NAMALWA (cell line): Measurements from ENCODE around the gene ARSJ.
"Not testable (repeated sequence)": the region's sequence is repeated elsewhere in the genome, so short reads cannot be mapped to it uniquely, and the experiment has no call there.

Experiments
- DNase-seq: peaks from one replicate; pipeline ENCODE4 v3.0.0-alpha.2; 2015; ENCODE audit warnings: low spot score

The ARSJ gene

DNA sequence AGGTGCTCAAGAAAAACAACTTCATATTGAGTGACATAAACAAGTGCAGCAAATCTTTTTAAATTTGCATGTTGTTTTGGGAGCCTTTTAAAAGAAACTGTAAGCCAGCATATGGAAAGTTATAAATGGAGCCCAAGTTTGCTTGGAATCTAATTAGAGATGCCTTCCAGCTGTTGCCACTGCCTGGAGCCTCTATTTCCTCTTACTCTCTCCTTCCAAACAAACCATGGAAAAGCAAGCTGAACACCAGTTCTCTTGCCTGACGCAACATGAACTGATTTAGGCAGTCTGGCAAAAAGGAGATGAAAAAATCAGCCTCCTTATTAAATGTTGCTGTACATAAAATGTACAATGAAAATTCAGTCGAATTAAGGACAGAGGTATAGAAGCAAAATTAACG lies 21.5 kb downstream of the ARSJ start:
- DNase-seq, result no peak

DNA sequence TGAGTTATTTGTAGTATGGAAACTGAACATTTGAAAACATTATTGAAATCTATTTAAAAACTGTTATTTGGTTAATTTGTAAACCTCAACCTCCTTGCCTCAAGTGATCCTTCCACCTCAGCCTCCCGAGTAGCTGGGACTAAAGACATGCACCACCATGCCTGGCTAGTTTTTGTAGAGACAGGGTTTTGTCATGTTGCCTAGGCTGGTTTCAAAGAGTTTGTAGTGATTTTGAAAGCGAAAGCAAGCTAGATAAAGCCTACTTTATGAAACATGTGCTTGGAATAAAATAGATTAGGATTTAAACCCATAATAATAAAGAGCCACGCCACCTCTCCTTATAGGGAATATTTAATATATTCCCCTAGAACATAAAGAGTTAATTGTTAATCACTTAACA lies 23.5 kb downstream of the ARSJ start:
- no peak for DNase-seq

DNA sequence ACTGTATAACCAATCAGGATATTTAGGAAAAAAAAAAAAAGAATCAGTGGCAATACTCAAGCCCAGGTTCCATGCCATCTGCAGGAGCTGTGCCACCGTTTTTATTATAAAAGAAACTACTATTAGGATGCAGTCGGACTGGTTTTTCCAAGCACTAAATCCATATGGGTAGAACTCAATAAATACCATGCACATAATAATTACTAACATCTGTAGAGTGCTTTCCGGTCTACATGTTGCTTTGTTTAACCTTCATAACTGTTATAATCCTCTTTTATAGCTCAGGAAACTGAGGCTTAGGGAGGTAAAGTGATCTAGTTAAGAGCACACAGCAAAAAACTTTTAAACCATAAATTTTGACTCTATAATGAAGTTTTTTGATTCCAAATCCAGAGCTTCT lies 24.0 kb downstream of the ARSJ start:
- no peak for DNase-seq

DNA sequence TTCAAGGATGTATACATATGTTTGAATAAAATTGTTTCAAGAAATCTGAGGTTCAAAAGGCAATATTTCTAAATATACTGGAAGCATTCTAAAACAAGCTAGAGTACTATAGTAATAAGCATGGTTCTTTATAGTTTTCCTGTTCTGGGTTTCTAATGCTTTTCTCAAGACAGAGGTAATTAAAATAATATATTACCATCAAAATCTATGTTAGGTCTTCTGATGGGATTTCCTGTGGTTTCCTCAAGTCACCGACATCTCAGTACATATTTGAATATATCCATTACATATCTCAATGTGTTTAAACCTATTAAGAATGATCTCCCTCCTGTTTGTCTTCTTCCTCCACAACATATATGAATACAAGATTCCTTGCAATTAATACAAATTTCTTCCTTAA lies 25.6 kb downstream of the ARSJ start:
- DNase-seq, result no peak

DNA sequence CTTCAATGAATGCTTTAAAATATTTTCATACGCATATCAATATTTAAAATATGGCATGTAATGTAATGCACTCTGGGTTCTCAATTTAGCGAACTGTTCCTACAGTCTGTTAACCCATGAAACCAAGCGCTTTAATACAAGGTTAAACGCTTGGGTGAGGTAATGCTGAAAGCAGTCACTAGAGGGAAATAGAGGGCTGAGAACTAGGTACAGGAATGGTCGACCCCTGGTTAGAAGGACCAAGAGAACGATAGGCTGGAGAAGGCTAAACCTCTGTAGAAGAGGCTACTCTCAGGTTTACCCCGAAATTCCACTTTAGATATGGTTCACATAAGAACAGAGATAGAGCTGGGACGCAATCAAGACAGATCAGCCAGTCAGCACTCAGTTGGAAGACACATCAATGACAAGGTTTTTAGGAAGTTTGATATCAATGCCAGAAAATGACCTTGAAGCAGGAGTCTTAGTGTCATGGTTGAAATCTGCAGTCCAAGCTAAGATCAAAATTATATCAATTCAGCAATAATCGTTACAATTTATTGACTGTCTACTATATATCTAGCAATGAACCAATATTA lies 26.9 kb downstream of the ARSJ start:
- DNase-seq, result peak; percentile 79

DNA sequence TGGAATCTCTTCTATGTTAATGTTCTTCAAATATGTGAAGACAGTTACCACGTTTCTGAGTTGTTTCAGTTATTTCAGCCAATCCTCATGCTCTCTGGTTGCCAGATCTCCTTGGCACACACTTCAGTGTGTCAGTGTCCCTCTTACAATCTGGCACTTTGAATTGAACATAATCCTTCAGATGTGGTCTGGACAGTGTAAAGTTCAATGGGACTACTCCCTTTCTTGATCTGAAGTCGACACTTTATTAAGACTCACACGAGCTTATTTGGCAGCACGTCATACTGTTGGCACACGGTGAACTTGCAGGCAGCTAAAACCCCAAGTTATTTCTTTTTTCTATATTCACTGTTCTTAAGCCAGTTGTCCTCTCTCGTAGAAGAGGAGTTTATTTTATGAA lies 28.2 kb downstream of the ARSJ start:
- no peak for DNase-seq

DNA sequence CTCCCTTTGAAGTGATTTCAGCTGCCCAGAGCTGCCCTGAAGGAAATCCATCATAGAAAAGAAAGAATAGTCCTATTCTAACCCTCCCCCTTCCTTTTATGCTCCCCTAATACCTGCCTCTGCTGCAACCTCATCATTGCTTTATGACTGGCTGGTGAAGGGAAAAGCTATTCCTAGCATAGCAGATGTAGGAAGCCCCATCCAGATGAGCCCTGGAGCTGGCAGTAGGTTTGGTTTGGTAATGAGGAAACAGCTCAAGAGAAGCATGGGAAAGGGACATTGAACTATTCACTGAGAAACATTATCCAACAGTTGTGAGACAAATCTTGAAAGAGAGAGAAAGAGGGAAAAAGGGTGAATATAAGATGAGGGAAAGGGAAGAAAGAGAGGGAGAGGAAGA lies 29.2 kb downstream of the ARSJ start:
- DNase-seq, result no peak

DNA sequence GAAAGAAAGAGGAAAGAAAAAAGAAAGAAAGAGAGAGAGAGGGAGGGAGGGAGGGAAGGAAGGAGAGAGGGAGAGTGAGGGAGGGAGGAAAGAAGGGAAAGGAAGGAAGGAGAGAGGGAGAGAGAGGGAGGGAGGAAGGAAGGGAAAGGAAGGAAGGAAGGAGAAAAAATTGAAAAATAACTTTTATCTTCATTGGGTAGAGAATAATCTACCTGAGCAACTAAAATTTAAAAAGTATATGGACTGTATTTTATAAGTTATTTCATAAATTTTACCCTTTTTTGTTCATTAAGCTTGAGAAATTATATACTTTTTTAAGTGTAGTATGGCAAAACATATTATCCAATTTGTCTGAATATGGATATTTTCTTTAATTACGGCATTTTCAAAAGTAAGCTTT lies 32.0 kb downstream of the ARSJ start:
- DNase-seq, result no peak

DNA sequence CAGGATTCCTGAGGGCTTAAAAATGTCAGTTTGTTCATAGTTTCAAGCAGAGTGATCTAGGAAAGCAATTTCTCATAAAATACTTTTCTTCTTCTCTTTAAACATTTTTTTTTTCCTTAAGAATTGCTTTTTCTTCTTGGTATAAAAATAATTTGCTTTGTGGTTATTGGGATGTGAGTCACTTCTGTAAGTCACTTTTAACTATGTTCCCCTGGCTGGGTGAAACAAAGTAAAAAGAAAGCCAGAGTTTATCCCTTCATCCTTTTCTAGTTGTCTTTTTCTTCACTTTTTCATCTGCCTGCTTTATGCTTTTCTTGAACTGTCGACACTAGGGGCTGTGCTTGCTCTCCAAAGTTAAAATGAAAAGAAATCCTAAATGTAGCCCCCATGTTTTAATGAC lies 33.5 kb downstream of the ARSJ start:
- DNase-seq, result no peak

DNA sequence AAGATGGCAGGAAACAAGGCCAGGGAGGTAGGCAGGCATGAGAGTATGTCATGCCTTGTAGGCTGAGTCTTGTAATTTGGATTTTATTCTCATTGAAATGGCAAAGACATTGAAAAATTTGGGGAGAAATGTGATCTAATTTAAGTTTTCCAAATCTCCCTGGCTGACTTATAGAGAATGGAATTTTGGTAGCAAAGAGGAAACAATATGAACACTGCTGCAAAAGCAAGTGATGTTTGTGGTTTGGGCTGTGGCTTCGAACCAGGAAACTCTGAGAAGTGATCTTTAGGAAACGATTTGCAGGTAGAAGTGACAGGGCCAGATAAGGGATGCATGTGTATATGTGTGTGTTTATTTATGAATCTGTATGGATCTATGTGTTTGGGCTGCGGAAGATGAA lies 35.6 kb downstream of the ARSJ start:
- no peak for DNase-seq

DNA sequence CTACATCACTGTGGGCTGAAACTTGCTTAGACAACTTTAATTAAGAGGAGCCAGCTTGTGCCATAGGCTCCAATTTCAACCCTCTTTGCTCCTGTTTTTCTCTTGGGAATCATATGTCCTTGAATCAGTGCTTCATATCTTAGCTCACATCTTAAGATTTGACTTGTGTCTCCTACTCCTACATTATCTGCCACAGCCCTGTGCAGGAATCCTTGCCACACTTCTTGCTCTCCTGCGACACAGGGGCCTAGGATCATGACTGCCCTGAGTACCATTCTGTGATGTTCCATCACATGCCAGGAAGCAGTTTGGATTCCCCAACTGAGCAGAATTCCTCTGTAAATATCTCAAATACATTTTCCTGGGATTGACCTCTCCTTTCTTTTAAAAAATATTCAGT lies 36.4 kb downstream of the ARSJ start:
- no peak for DNase-seq

DNA sequence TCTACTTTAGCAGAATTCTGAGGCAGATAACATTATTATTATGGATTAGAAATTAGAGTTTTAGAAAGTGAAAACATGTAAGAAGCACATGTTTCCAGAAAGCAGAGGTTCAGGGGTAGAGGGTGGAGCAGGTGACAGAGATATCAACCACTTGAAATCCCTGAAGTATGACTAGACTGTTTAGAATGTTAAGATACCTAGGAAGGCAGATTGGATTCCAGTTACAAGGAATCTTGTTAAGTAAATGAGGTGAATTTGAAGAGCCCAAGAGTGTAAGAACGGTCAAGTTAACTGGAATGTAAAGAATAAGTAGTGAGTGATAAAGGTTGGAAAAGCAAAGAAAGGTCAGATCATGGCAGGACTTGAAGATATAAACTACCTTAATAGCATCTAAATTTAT lies 37.6 kb downstream of the ARSJ start:
- DNase-seq, result no peak

DNA sequence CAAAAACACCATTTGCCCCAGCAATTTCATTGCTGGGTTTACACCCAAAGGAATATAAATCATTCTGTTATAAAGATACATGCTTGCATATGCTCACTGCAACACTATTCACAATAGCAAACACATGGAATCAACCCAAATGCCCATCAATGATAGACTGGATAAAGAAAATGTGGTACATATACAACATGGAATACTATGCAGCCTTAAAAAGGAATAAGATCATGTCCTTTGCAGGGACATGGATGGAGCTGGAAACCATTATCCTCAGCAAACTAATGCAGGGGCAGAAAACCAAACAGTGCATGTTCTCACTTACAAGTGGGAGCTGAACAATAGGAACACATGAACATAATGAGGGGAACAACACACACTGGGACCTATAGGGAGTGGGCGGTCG lies 39.3 kb downstream of the ARSJ start:
- not testable (repeated sequence) for DNase-seq

DNA sequence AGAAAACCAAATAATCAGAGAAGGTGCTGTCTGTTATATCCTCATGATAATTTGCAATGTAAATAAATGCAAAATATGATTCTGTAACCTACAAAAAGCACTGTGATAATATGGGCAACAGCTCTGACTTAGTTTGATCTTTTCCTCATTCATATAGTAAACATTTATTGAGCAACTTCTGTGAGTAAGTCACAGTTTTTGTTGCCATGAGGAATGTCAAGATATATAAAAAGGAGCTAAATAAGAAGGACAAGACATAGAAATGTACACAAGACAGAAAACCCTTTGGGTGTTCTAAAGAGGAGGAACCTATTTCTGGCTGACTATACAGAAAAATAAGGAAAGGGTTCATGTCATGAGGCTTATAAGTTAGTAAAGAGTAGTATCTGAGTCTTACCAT lies 44.3 kb downstream of the ARSJ start:
- no peak for DNase-seq

DNA sequence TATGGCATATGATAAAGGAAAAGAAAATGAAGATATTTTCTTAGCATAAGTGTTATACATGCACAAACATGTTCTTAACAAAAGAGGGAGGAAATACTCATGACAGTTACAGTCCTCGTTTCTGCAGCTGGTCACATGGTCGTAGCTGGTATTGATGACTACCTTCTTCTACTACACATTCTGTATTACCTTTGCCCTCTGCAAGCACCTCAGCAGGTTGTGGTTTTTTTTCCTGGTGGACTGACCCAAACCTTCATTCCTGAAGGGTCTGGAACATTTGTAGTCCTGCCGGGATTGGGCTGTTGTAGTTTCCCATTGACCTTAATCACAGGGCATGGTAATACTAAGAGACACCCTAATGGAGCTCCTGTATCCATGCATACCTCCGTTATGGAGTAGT lies 54.7 kb downstream of the ARSJ start:
- DNase-seq, result not testable (repeated sequence)

DNA sequence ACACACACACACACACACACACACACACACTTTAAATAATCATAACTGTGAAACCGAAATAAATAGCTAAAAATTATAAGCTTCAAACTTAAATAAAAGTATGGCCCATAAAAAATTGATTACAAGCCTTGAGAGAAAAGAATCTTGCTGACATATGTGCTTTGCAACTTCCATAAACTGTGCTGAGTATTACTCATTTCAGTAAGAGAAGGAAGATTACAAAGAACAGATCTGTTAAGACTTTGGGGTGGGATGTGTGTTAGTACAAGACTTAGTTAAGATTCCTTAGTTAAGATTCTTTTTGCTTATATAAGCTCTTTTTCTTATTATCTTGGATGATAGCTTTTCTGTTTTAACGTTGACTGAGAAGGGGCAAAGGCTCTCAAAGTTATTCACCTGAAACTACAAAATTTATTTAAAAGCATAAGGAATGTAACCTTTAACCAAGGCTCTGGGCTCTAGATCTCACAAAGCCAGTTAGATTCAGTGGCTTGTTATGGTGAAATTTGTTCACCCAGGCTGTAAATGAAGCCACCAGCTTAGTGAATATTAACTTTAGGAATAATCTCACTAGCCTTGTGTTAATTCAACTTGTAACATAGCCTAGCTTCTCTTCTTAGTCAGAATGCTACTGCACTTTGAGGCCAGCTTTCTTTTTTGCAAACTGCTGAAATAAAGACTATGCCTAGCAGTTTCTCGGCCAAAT lies 58.2 kb downstream of the ARSJ start:
- DNase-seq, result no peak

DNA sequence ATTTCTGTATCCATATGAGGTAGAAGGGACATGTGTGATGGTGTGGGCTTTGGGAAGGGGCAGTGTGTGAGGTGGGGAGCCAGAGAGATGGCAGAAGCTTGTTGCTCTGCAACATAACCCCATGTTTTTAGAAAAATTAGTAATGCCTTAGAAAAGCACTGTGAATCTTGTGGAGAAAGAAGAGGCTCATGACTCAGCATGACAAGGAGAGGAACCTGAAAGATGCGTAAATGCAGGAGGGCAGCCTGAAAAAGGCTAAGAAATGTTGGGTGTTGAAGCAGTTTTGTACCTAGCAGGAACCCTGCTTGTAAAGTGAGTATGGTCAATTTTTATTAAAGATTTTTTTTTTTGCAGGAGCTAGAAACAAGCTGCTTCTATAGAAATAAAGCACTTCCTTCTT lies 59.8 kb downstream of the ARSJ start:
- DNase-seq, result no peak

DNA sequence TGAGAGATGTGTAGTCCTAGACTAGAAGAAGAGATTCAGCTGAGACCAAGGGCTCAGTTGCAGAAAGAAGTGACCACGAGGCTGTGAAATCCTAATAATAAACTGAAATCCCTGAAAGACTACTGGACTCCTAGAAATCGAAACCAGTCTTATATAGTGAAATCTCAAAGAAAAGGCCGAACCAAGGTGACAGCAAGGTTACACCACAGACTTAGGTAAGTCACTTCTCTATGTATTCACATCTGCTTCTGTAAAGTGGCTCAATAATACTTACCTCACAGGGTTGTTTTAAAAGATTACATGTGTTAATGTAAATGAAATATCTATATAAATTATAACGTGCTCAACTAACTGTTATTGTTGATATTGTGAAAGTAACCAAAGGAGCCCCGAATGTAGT lies 60.3 kb downstream of the ARSJ start:
- no peak for DNase-seq

DNA sequence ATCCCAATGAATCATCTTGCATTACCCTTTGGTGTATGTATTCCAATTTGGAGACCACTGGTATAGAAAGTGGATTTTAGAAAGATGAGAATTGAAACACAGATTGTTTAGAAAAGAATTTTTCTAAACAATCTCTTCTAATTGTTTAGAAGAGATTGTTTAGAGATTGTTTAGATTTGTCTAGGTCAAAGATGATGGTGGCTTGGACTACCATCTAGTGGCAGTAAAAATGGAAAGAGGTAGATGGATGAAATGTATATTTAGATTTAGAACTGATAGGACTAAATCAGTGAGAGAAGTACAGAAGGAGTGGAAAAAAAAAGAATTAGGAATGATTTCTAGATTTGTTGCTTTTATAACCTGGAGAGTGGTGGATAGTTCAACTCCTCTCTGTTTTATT lies 70.6 kb downstream of the ARSJ start:
- DNase-seq, result peak; percentile 17

DNA sequence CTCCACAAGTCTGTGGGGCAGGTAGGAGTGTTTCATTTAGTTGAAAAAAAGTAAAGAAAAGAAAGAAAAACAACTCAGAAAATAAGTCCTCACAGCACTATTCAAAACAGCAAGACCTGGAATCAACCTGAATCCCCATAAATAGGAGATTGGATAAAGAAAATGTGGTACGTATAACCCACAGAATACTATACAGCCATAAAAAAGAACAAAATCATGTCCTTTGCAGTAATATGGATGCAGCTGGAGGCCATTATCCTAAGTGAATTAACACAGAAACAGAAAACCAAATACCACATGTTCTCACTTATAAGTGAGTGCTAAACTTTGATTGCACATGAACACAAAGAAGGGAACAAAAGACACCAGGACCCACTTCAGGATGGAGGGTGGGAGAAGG lies 71.9 kb downstream of the ARSJ start:
- no peak for DNase-seq

DNA sequence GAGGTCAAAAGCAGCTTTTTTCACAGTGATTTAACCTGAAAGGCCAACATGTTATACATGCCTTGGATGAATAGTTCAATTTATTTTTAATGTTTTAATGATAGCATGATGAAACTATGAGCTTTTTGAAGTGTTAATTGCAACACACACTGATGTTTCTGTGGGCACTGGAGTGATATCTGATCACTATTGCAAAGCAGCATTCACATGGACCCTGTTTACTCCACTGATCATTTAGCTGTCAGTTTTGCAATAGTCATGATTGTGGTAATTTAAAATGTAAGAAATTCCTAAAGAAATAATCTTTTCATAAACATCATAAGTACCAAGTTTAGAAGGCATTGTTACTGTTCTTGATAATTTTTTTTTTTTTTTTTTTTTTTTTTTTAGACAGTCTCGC lies 74.1 kb downstream of the ARSJ start:
- DNase-seq, result no peak

DNA sequence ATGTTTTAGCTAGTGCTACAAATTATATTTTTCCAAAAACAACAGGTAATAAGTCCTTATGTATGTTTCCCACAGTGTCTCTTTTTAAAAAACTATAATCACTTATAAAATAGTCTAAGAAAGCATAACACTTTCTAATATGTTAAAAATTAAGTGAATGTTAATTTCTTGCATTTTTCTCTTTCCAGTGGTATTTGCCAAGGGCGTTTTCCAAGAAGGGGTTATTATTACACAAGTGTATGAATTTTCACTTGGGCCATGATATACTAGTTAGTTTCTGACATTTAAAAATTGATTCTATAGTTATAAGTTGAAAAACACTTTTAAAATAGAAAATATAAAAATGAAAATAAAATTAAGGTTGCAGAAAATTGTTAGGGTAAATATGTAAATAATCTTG lies 74.6 kb downstream of the ARSJ start:
- DNase-seq, result no peak

DNA sequence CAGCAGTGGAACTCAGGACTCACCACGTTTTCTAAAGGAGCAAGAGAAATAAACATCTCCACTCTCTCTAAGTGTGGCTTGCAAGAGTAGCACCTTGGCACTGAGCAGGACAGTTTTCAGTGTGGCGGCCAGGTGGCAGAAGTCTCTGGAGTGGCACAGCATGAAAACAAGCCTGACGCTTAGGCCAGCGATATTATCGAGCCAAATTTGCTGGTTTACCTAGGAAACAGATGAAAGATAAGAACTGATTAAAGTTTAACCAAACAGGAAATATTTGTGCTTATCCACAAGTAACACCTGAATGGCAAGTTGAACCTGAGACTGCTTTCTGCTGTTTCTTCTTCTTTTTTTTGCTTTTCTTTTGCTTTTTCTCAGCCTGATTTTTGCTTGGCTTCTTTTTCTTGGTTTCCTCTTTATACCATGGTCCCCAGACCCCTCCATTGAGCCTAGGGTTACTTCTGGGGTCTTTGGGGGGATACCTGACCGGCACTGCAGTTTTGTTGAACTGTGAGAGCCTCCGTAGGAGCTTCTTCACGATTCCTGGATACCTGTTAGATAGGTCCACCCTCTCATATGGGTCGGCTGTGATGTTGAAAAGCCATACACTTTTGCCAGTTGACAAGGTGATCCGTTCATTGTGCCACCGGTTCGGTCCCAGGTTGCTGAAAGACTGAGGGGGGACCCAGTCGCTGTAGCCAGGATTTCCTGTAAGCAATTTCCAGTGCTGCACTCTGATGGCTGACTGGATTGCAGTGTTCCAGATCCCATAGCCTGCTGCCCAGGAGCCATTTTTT lies 77.3 kb downstream of the ARSJ start:
- no peak for DNase-seq
